T47D (cell line): Measurements from ENCODE around the gene ST3GAL3.

Experiments
- DNase-seq, 2 experiments: peaks; one replicate each; pipeline versions ENCODE4 v3.0.0 to v3.0.0-alpha.2; 2011 to 2012; ENCODE audit warnings: low read depth in 1 of 2, low spot score in 1 of 2
- JUND ChIP-seq: IDR thresholded peaks from 2 replicates; pipeline ENCODE4 v1.6.1; 2012; ENCODE audit warnings: low read depth
- in situ Hi-C: cut with HindIII; loops from 2 replicates; pipeline ENCODE4 v1.10.0; 2016; ENCODE audit warnings: low sequenced_read_pairs, low pct_unique_long_range_greater_than_20kb

Gene ST3GAL3

GRCh38 chr1:43951021-43951985 is 244.0 kb downstream of the ST3GAL3 start:
- DNase-seq = no peak
- no peak for TF ChIP-seq JUND
- in situ Hi-C loops = no loop called here

DNA sequence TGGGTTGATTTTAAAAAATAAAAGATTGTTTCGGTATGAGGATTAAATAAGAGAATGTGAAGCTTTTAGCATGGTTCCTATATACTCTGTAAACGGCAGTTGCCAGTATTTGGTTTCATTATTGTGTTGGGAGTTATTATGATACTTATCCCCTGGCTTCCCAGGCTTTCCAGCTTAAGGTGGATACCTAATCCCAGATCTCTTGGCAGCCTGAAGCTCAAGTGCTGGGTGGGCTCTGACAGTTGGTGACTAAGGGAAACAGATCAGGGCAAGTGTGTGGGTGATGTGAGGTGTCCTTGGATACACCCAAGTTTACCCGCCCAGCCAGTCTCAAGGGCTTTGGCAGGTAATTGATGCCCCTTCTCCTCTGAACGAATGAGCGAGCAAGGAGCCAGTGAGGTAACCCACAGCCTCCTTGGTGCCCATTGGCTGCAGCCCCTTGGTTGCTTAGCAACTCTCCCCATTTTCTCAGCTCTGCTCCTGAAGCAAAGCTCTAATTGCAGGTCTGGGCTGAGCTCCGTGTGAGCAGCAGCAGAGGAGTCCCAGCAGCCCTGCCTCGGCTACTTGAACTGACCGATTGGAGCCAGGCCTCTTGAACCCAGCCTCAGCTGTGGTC is 245.5 kb downstream of the ST3GAL3 start:
- no peak for TF ChIP-seq JUND
- DNase-seq = no peak
- in situ Hi-C loops = no loop called here

- no peak for TF ChIP-seq JUND
- no peak for DNase-seq
- in situ Hi-C loops = no loop called here
These were observed 246.0 kb downstream of the ST3GAL3 start for GRCh38 chr1:43953361-43953760.

GRCh38 chr1:43954036-43954435 is 246.7 kb downstream of the ST3GAL3 start:
- in situ Hi-C loops = no loop called here
- DNase-seq = no peak
- TF ChIP-seq JUND = no peak

DNA sequence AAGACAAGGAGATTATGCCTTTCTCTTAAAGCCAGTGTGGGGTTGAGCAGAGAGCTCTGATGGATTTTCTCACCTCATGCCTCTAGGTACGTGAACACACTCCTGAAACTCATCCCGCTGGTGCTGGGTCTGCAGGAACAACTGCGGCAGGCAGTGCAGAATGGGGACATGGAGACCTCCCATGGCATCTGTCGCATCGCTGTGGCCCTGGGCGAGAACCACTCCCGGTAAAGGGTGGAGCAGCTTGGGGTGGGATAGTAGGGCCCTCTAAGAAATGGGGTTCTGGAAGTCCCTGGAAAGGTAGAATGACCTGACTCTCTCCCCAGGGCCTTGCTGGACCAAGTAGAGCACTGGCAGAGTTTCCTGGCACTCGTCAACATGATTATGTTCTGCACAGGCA is 248.9 kb downstream of the ST3GAL3 start:
- in situ Hi-C loops = no loop called here
- no peak for DNase-seq
- no peak for TF ChIP-seq JUND

DNA sequence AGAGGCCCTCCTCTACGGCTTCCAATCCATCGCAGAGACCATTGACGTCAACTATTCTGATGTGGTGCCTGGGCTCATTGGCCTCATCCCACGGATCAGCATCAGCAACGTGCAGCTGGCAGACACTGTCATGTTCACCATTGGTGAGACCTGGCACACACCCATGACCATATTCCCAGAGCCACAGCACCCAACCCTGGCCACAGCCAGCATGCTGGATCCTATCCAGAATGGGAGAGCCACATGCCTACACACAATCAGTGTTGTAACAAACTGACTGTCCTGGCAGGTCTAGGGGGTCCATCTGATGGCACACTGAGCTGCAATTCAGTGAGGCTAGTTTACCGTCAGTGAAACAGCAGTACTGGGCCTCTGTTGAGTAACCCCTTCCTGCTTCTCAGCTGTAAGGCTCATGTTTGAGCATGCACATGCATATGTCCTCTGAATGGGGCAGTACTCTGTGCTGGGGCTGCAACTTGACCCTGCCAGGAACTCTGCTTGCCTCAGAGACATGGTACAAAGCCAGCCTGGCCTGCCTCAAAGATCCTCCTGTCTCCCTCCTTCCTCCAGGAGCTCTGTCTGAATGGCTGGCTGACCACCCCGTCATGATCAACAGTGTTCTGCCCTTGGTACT is 250.2 kb downstream of the ST3GAL3 start:
- TF ChIP-seq JUND = no peak
- in situ Hi-C loops = no loop called here

DNA sequence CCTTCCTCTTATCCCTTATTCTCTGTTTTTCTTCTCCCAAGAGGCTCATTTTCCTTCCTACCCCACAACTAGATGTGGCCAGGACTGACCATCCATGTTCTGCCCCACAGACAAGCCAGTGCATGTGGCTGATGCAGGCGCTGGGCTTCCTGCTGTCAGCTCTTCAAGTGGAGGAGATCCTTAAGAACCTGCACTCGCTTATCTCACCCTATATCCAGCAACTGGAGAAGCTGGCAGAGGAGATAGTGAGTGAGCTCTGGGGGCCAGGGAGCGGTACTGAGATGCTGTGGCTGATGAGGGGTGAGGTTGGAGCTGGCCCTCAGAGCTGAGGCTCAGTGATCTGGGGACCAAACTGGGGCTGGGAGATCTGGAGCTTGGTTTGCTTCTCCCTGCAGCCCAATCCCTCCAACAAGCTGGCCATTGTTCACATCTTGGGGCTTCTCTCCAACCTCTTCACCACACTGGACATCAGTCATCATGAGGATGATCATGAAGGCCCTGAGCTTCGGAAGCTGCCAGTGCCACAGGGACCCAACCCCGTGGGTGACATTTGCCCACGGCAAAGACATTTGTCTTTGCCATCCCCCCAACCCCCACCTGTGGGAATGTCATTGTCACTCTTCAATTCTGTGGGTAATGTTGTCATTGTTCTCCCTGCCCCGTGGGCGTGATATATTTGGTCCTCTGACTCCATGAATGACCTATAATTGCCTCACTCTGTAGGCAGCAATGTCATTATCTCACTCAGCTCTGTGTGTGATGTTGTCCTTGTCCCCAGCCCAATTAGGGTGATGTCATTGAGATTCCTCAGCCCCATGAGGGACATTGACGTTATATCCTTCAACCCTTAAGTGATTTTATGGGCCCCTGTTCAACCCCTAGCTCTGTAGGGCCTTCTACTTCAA is 251.3 kb downstream of the ST3GAL3 start:
- TF ChIP-seq JUND = no peak
- in situ Hi-C loops = no loop called here
- no peak for DNase-seq

More for the DNA sequence above, 250.2 kb downstream of the ST3GAL3 start:
- DNase-seq = no peak

GRCh38 chr1:43960798-43961197 is 253.5 kb downstream of the ST3GAL3 start:
- no peak for TF ChIP-seq JUND
- in situ Hi-C loops = no loop called here
- DNase-seq = no peak

- in situ Hi-C loops = no loop called here
These were observed 254.4 kb downstream of the ST3GAL3 start for GRCh38 chr1:43961692-43962091.

DNA sequence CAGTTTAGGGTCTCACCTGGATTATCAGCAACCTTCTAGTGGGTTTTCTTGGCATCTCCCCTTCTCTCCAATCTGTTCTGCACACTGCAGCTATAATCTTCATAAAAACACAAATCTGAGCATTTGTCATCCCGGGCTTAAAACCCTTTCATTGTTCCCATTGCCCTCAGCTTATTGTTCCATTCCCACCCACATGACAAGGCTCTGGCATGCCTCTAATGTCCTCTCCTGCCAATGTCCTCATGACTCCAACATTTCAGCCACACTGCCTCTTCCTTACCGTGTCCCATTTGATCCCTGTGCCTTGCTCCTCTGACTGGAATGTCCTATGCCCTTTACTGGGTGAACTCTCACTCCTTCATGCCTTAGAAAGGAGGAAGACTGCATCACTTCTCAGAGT is 255.0 kb downstream of the ST3GAL3 start:
- no peak for DNase-seq
- in situ Hi-C loops = no loop called here
- no peak for TF ChIP-seq JUND

More at GRCh38 chr1:43961692-43962091, 254.4 kb downstream of the ST3GAL3 start:
- TF ChIP-seq JUND = no peak
- no peak for DNase-seq

- TF ChIP-seq JUND = no peak
- in situ Hi-C loops = no loop called here
- DNase-seq = no peak
These were observed 255.7 kb downstream of the ST3GAL3 start for GRCh38 chr1:43963006-43963405.

DNA sequence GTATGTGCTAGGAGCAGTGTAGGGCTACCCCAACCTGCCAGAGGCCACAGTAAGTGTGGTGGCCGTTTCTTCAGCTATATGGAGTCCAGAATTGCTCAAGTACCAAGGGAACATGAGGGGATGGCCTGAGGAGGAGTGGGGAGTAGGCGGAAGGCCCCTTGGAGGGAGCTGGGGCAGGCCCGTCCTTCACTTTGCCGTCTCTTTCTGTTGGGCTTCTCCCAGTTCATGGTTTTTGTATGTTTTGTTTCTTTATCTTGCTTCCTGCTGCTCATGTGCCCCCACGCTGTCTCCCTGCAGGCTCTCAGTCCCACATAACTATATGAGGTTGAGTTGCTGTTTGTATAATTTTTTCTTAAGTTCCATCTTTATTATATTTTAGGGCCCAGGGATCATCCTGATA is 256.6 kb downstream of the ST3GAL3 start:
- in situ Hi-C loops = no loop called here
- no peak for DNase-seq
- TF ChIP-seq JUND = no peak
